Peyer's patch (tissue), 4 donors: ENCODE data around the gene RASGRP4.

Experiments used
- CTCF ChIP-seq, 6 experiments: fragments of 450-650 bp in 4 of 6; fragments of 200-600 bp in 2 of 6; sonication (generic) in 1 of 6; IDR thresholded peaks; one replicate each; pipeline ENCODE4 v1.5.1; 2017 to 2019; ENCODE audit warnings: antibody characterized with exemption in 6 of 6, mild to moderate bottlenecking in 3 of 6, moderate library complexity in 1 of 6
- POLR2A ChIP-seq, 2 donors: fragments of 450-650 bp; IDR thresholded peaks; one replicate each; pipeline ENCODE4 v1.5.1; 2017; ENCODE audit warnings: antibody characterized with exemption in 2 of 2, mild to moderate bottlenecking in 2 of 2, moderate library complexity in 2 of 2

- TF ChIP-seq POLR2A (IDR thresholded peaks at IDR 0.05): no peak
- TF ChIP-seq CTCF (IDR thresholded peaks at IDR 0.05): no peak
Observed at GRCh38 chr19:38452430-38453366, 26.7 kb upstream of the RASGRP4 start.
